ENCODE data around the gene SERINC1. TPM values are rescaled to one million over a fixed set of nuclear protein-coding genes. Genes with fewer than 3 reads are reported as not detected.
"Not testable (repeated sequence)": the region's sequence is repeated elsewhere in the genome, so short reads cannot be mapped to it uniquely, and the experiment has no call there.

Gene SERINC1
- total RNA-seq, 4 donors from 2014 or later, result 125 to 159 (median 134) TPM

DNA sequence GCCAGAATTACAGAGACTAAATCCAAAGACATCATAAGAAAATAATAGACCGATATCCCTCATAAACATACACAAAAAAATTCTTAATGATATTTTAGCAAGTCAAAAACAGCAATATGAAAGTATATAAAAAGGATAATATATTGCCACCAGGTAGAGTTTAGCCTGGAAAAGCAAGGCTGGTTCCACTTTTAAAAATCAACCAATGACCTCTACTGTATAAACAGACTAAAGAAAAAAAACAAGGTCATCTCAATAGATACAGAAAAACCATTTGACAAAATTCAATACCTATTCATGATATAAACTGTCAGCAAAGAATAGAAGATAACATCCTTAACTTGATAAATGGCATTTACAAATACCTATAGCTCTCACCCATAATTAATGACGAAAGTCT lies 9.7 kb downstream of the SERINC1 start:
- no peak overlapping the region for H3K4me3 ChIP-seq (ENCODE audit: low read depth, poor library complexity, severe bottlenecking)
- TF ChIP-seq CTCF (IDR thresholded peaks at IDR 0.05) (no peak), POLR2A (IDR thresholded peaks at IDR 0.05) (no peak)
- intact Hi-C loops (cut with DNase I; ENCODE audit: low total_unique reads), result no loop called here
- no peak for DNase-seq (ENCODE audit: low spot score in 2 of 2)
- 82 to 83% methylated on average over 2 of the region's 2 CpGs for WGBS, 2 donors

DNA sequence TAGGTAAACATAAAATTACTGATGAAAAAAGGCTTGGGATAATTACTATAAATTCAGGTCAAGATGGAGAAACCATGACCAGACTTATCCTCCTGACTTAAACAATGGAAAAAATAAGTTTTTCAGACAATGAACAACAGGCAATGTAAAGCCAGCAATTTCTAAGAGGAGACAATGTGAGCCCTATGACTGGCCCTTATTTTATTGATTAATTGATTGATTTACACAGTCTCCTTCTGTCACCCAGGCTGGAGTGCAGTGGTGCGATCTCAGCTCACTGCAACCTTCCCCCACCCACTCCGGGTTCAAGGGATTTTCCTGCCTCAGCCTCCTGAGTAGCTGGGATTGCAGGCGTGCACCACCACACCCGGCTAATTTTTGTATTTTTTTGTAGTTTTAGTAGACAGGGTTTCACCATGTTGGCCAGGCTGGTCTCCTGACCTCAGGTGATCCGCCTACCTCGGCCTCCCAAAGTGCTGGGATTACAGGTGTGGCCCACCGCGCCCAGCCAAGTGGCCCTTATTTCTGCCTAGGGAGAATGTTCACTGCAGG lies 11.7 kb downstream of the SERINC1 start:
- not testable (repeated sequence) for H3K4me3 ChIP-seq (ENCODE audit: low read depth, poor library complexity, severe bottlenecking)
- WGBS, 2 donors, result 93 to 96% methylated on average over 8 of the region's 8 CpGs

GRCh38 chr6:122459240-122459639 lies 12.4 kb downstream of the SERINC1 start:
- DNase-seq (ENCODE audit: low spot score in 2 of 2), result no peak
- WGBS, 2 donors, result 35% methylated on average over 2 of the region's 2 CpGs
- intact Hi-C loops (cut with DNase I; ENCODE audit: low total_unique reads), result no loop called here
- H3K4me3 ChIP-seq (ENCODE audit: low read depth, poor library complexity, severe bottlenecking), result no peak overlapping the region
- TF ChIP-seq CTCF (IDR thresholded peaks at IDR 0.05), result no peak
- no peak for TF ChIP-seq POLR2A (IDR thresholded peaks at IDR 0.05)

More for the DNA sequence above, 11.7 kb downstream of the SERINC1 start:
- intact Hi-C loops (cut with DNase I; ENCODE audit: low total_unique reads); DNase-seq (ENCODE audit: low spot score in 2 of 2): not testable (repeated sequence)

- 94 to 96% methylated on average over 1 of the region's 1 CpG for WGBS, 2 donors
- no peak overlapping the region for H3K4me3 ChIP-seq (ENCODE audit: low read depth, poor library complexity, severe bottlenecking)
- DNase-seq (ENCODE audit: low spot score in 2 of 2), result no peak
- TF ChIP-seq POLR2A (IDR thresholded peaks at IDR 0.05), result no peak
- TF ChIP-seq CTCF (IDR thresholded peaks at IDR 0.05), result no peak
- intact Hi-C loops (cut with DNase I; ENCODE audit: low total_unique reads), result no loop called here
These were observed 13.5 kb downstream of the SERINC1 start for GRCh38 chr6:122458087-122458486.

- 90 to 94% methylated on average over 1 of the region's 1 CpG for WGBS, 2 donors
- H3K4me3 ChIP-seq (ENCODE audit: low read depth, poor library complexity, severe bottlenecking); intact Hi-C loops (cut with DNase I; ENCODE audit: low total_unique reads); DNase-seq (ENCODE audit: low spot score in 2 of 2): not testable (repeated sequence)
These were observed 16.5 kb downstream of the SERINC1 start for GRCh38 chr6:122455116-122455515.

DNA sequence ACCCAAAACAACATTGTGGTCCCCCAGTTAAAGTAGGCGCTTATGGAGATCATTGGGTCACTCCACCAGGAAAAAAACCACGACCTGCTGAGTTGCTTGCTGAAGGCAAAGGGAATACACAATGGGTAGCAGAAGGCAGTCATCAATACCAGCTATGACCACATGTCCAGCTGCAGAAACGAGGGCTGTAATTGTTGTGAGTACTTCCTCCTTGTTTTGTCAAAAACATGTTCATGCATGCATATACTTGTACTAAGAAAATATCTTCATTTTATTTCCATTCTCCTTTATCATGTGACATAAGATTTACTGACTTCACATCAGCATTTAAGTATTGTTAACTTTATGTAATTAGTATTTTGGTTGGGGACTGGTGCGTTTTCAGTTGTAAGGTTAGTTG lies 16.9 kb downstream of the SERINC1 start:
- no peak for DNase-seq (ENCODE audit: low spot score in 2 of 2)
- no peak overlapping the region for H3K4me3 ChIP-seq (ENCODE audit: low read depth, poor library complexity, severe bottlenecking)
- TF ChIP-seq POLR2A (IDR thresholded peaks at IDR 0.05), result no peak
- no peak for TF ChIP-seq CTCF (IDR thresholded peaks at IDR 0.05)
- WGBS, 2 donors, result 78% methylated on average over 4 of the region's 4 CpGs
- intact Hi-C loops (cut with DNase I; ENCODE audit: low total_unique reads), result no loop called here

GRCh38 chr6:122452509-122452908 lies 19.1 kb downstream of the SERINC1 start:
- no peak overlapping the region for H3K4me3 ChIP-seq (ENCODE audit: low read depth, poor library complexity, severe bottlenecking)
- TF ChIP-seq CTCF (IDR thresholded peaks at IDR 0.05), result no peak
- no peak for TF ChIP-seq POLR2A (IDR thresholded peaks at IDR 0.05)
- DNase-seq (ENCODE audit: low spot score in 2 of 2), result no peak
- WGBS, 2 donors, result 61 to 68% methylated on average over 1 of the region's 1 CpG
- intact Hi-C loops (cut with DNase I; ENCODE audit: low total_unique reads), result no loop called here

Measured in lower leg skin (tissue), 4 donors.